ENCODE data around the gene PRR16. TPM values are rescaled to one million over a fixed set of nuclear protein-coding genes. Genes with fewer than 3 reads are reported as not detected.

PRR16 gene
- total RNA-seq, 1 experiment from 2014 or later, result 0.42 TPM

- H3K27me3 Mint-ChIP-seq (ENCODE audit: low read depth), result no peaks in the 10 kb centered on the region
- peaks cover 13% of the 10 kb centered on the region for H3K4me1 Mint-ChIP-seq
Measured at GRCh38 chr5:120533581-120533980, 69.5 kb downstream of the PRR16 start.

GRCh38 chr5:120535900-120536299 is 71.8 kb downstream of the PRR16 start:
- Mint-ChIP-seq H3K36me3 (no peaks in the 10 kb centered on the region), H3K4me1 (peaks cover 27% of the 10 kb centered on the region), H3K4me3 (no peak overlapping the region), H3K9me3 (peaks cover 5% of the 10 kb centered on the region; the same call in 1 of the 2 replicates), H3K27ac (no peak overlapping the region), H3K27me3 (ENCODE audit: low read depth) (no peaks in the 10 kb centered on the region)
- DNase-seq (ENCODE audit: low spot score) (no peak), ATAC-seq (no peak)
- ChIA-PET CTCF (no interaction called here), POLR2A (no interaction called here)
- TF ChIP-seq MAX (CRISPR knock-in tag; IDR thresholded peaks at IDR 0.05), result no peak
- TF ChIP-seq TEAD1 (CRISPR knock-in tag; IDR thresholded peaks at IDR 0.05), result no peak

More at GRCh38 chr5:120533581-120533980, 69.5 kb downstream of the PRR16 start:
- ATAC-seq, result no peak
- ChIA-PET POLR2A (no interaction called here), CTCF (no interaction called here)
- no peaks in the 10 kb centered on the region for H3K36me3 Mint-ChIP-seq
- DNase-seq (ENCODE audit: low spot score), result no peak
- no peak overlapping the region for H3K27ac Mint-ChIP-seq
- TF ChIP-seq ATF2 (CRISPR knock-in tag; IDR thresholded peaks at IDR 0.05; ENCODE audit: borderline replicate concordance, low read depth) (no peak), CBFB (CRISPR knock-in tag; IDR thresholded peaks at IDR 0.05; ENCODE audit: low read depth) (no peak), CREM (CRISPR knock-in tag; IDR thresholded peaks at IDR 0.05) (no peak), TEAD1 (CRISPR knock-in tag; IDR thresholded peaks at IDR 0.05) (no peak), GRHL2 (CRISPR knock-in tag; IDR thresholded peaks at IDR 0.05; ENCODE audit: insufficient replicate concordance, severe bottlenecking) (no peak), JAZF1 (CRISPR knock-in tag; IDR thresholded peaks at IDR 0.05) (no peak), RELA (CRISPR knock-in tag; IDR thresholded peaks at IDR 0.05; ENCODE audit: borderline replicate concordance) (no peak), IRF1 (CRISPR knock-in tag; IDR thresholded peaks at IDR 0.05) (no peak), HMGXB4 (CRISPR knock-in tag; IDR thresholded peaks at IDR 0.05) (no peak), IRF2 (CRISPR knock-in tag; IDR thresholded peaks at IDR 0.05; ENCODE audit: borderline replicate concordance, low read depth) (no peak), NFE2L1 (CRISPR knock-in tag; IDR thresholded peaks at IDR 0.05) (no peak), MLX (CRISPR knock-in tag; IDR thresholded peaks at IDR 0.05) (no peak), ETV6 (CRISPR knock-in tag; IDR thresholded peaks at IDR 0.05) (no peak), ATF3 (CRISPR knock-in tag; conservative IDR thresholded peaks at IDR 0.05) (no peak), FOXP4 (CRISPR knock-in tag; IDR thresholded peaks at IDR 0.05) (no peak), NR2C2 (CRISPR knock-in tag; IDR thresholded peaks at IDR 0.05) (no peak)
- no peak overlapping the region for H3K4me3 Mint-ChIP-seq
- peaks cover 5% of the 10 kb centered on the region; the same call in 1 of the 2 replicates for H3K9me3 Mint-ChIP-seq

Measured in WTC11 (cell line).